ENCODE data around the gene CD99L2.

CD99L2 gene

DNA sequence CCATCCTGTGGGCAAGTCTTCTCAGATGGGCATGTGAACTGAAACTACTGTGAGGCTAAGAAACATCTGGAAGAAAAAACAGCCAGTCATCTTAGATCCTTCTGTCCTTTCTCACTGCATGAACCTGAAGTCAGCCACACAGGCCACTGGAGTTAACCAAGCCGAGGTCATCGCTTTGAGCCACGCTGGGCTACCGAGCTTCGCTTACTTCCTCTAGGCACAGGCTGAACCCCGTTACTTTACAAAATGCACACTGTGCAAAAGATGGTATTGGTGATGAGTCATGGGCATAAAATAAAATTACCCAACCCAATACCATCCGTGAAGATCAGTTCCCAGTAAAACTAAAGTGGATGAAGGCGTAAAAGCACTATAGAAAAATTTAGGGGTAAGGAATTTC is 119.1 kb downstream of the CD99L2 start:
- no peak for DNase-seq

GRCh38 chrX:150777328-150777992 is 121.0 kb downstream of the CD99L2 start:
- DNase-seq = no peak

DNA sequence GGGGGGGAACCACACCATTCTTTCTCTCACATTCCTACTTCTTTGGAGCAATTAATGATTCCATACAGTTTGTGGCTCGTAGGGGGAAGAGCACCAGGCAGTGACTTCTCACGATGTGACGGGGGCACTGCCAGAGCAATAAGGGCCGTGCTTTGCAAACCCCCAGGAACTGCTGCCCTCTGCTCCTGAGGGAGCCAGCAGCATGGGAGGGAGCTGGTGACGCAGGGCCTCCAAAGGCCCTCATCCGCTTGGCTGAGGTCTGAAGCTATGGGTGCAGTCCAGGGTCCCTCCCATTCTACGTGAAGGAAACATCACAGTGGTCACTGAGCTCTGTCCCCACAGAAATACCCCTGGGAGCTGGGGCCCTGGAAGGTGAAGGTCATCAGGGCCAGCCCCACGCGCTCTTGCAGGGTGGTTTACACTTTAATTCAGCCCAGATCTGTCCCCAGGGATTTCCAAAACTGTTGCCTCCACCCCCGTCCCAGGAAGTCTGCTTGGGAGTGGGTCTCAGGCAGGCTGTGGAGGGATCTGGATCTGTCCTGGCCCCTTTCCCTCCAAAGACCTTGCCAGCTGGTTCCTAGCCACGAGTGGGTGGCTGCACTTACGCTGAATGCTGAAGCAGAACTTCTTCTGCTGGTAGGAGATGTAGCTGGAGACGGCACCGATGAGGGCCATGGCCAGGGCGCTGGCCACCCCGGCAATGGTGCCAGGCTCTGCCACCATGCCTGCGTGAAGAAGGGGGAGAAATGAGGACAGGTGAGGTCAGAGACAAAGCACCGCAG is 122.7 kb downstream of the CD99L2 start:
- DNase-seq = no peak

- DNase-seq = no peak
Observed at GRCh38 chrX:150774798-150775568, 123.5 kb downstream of the CD99L2 start.

- no peak for DNase-seq
Observed at GRCh38 chrX:150773634-150774033, 124.8 kb downstream of the CD99L2 start.

DNA sequence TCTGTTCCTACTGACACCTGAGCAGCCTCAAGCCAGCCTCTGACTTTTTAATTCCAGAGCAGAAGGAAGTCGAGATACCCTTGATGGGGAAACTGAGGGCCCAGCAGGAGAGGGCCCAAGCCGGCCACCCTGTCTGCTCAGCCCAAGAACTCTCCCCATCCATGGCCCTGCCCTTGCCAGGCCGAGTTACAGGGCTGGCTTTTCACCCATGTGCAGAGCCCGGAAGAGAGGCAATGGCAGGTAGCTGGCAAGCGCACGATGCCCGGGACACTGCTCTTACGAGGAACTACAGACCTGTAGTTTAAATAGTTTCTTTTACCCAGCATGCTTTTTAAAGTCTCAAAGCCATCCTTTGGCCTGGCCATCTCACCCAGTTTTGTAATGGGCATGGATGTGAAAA is 125.4 kb downstream of the CD99L2 start:
- no peak for DNase-seq

DNA sequence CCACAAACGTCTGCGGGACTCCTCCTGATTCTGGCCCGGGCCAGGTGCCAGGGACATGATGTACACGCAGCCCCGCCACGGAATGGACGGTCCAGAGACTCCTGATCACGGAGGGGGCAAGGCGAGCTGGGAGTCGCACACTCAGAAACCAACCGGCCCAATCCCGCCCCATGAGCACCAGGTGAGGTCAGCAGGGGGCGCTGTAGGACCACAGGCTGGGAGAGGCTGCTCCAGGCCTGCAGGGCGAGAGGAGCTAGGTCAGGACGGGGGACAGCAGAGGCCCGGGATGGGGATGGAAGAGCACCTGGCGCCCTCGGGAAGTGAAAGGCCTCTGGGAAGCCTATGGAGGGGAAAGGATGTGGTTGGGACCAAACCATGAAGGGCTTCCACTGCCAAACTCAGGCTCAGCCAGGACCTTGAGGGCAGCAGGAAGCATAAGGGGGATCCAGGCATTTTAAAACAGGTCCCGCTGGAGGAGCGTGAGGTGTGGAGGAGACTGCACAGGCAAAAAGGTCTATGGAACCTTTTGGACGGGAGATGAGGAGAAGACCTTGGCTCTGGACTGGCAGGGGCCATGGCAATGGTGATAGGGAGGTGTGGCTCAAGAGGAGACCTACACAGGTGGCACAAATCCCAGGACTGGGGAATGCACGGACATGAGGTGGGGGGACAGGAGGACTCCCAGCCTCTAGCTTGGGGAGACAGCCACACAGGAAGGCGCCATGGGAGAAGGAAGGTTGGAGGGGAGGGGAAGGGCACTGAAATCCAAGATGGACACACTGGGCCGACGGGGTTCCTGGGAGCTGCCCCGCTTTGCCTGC is 126.1 kb downstream of the CD99L2 start:
- DNase-seq = peak; percentile 74

- no peak for DNase-seq
Observed at GRCh38 chrX:150771116-150771515, 127.4 kb downstream of the CD99L2 start.

- DNase-seq = no peak
Observed at GRCh38 chrX:150770623-150771022, 127.8 kb downstream of the CD99L2 start.

DNA sequence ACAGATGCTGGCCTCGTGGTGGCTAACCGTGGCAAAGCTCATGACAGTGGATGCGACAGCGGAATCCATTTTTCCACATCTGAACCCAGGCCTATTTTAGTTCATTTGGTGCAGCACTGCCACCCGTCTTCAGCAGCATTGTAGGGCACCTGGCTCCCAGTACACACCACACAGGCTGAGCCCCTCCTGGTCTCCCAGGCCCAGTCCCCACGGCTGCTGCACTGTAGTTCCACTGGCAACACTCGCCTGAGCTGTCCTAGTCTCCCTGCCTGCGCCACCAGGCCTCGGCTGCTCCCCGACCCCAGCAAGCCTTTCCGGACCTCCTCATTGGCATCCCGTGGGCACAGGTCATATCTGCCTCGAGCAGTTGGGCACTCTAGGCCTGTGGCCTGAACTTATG is 129.1 kb downstream of the CD99L2 start:
- no peak for DNase-seq

DNA sequence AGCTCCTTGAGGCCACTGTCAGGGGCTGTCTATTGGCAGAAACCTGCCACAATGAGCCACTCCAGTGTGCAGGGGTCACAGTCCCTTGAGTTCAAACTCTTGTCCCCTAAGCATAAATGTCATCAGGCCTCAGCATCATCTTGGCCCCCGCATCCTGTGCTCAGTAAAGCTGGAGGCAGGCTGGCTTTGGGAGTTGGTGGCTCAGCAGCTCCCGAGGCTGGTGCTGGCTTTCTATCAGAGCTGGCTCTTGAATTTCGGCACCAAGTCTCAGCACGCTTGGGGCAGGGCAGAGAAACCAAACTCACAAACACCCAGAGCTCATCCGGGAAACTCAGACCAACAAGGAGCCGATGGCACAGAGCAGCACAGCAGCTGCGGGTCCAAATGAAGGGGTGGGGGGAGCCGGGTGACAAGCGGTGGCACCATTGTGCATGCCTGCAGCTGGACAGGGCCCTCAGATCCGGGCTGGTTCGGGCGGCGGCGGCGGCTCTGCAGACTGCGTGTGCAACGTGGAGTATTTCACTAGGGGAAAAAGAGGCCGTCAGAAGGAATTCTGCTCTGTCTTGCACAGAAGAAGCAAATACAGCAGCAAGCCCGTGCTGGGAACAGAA is 129.8 kb downstream of the CD99L2 start:
- DNase-seq = no peak

DNA sequence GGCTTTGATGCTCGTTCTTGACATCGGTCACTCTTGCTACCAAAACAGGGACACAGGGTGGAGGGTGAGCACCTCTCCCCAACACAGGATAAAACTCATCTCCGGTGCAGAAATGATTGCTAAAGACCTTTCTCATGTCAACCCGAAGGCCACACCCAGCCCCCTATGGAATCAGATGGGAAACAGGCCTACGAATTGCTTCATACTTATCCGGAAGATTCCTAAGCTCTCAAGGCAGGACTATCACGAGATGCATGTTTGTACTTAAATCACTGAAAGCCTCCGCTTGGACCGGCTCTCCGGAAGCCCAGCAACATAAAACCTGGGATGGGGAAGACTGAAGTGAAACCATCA is 130.4 kb downstream of the CD99L2 start:
- DNase-seq = no peak

DNA sequence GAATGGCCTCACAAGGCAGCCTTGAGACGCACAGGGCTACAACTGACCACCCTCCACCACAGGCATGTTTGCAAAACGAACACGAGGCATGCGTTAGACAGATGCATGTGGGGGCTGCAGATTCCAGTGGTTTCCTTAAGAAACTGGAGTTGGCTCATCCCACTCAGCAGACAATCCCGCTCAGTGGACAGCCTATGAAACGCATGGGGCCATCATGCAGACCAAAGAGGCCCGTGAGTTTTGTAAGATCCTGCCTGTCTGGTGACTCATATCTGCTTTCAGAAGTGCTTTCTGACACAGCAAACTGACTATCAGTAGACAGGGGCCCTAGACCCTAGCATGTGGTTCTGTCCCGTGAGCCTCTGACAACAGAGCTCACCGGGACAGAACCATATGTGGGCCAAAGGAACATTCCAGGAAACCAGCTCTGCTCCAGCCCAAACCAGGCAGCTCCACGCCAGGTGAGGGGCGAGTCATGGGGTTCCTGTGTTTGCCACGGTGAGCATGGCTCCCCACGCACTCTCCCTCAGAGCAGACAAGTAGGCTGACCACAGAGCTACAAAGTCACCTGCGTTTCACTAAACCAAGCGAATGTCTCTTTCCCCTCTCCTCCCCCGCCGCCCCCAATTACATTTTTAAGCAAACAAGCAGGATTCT is 130.9 kb downstream of the CD99L2 start:
- no peak for DNase-seq

DNA sequence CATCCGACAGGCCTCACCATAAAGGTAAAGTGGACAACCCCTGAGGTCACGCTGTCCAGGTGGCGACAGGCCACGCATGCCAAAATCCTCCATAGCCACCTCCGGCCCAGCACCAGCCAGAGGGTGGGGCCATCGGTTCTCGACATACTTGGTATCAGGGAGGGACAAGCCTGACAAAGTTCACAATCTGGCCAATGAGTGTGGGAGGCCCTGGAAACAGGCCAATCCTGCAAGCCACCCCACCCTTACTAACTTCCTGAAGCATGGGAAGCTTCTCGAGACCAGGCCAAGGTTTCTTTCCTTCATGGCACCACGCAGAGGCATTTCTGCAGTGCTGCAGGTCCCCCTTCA is 131.4 kb downstream of the CD99L2 start:
- no peak for DNase-seq

GRCh38 chrX:150766351-150767044 is 132.0 kb downstream of the CD99L2 start:
- DNase-seq = no peak

DNA sequence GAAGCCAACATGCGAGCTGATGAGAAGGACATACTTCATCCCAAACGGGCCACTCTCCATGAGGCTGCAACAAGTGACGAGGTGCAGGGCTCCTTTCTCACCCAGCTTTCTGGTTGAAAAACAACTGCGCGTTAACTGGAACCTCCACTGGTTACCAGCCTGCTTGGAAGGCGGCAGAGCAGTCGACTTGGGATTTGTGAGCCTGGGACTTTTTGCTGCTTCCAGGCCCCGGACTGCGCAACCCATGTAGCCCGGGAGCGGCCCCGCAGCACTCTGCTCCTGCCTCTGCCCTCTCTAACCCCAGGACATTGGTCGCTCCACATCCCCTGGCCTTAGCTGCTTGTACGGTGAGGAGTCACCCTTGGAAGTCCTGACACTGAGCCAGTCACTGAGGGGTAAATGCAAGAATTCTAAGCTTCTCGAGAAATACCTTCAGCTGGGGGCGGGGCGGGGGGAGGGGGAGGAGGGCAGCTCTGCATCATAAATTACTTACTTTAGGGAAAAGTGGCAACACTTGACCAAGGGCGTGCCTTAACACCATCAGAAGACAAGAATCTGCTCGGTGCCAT is 132.6 kb downstream of the CD99L2 start:
- no peak for DNase-seq

- DNase-seq = no peak
Observed at GRCh38 chrX:150765237-150765636, 133.2 kb downstream of the CD99L2 start.

DNA sequence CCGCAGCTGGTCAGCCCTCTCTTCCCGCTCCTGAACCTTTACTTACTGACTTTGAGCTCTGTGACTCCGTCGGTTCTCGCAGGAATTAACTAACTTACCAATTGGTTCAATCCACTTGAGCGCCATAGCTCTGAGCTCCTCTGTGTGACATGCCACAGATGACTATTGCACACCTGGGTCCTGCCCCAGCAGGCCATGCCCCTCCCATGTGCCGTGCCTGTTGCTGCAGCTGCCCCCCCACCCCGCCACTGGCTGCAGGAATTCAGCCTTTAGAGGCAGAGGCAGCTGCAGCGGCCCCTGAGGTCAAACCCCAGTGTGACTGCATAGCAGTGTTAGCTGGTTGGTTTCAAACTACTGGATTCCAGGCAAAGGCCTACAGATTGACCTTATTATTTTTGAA is 134.7 kb downstream of the CD99L2 start:
- no peak for DNase-seq

DNA sequence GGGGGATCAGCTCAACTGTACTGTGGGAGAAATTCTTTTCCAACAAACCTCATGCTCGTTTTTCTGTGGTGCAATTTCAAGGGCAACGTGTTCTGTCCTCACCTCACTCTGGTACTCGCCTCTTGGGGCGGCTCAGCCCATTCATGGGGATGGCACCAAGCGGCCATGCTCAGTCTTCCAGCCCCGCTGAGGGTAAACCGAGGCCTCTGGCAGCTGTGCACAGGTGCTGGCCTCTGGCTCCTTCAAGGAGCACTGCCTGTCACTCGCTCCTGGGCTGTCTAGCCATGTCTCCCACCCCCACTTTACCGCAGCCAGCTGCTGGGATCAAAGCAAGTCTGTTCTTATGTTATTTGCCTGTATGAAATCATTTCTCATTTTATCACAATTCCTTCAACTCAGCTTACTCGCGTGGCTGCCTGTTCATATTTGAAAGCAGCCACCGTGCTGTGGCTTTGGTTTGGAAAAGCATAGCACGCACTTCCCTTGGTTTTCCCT is 135.1 kb downstream of the CD99L2 start:
- no peak for DNase-seq

GRCh38 chrX:150762258-150763165 is 136.0 kb downstream of the CD99L2 start:
- DNase-seq = no peak
